SK-N-SH (cell line): ENCODE results near the gene RAB4A. TPM values are rescaled to one million over a fixed set of nuclear protein-coding genes. Genes with fewer than 3 reads are reported as not detected.

Experiments
- CTCF ChIA-PET: fragments of 300-600, 350-600 bp; formaldehyde crosslinking; extraction: SDS; loops from one replicate; lab custom pipeline; 2021; lab: Yijun Ruan, JAX
- POLR2A ChIA-PET: fragments of 350-600 bp; sonication (Branson Sonifier 250); formaldehyde crosslinking; extraction: SDS; loops from one replicate; lab custom pipeline; 2020; ENCODE audit warnings: antibody characterized with exemption, inconsistent platforms; lab: Yijun Ruan, JAX
- DNase-seq: peaks from one replicate; pipeline ENCODE4 v3.0.0; 2012
- H2AFZ ChIP-seq: fragments of 200-600 bp; sonication (generic); 2 replicates; pipeline ENCODE4 v1.8.1; 2016; ENCODE audit warnings: antibody characterized with exemption, mild to moderate bottlenecking, low read depth
- H3F3A ChIP-seq: fragments of 200-600 bp; sonication (generic); replicated peaks from 2 replicates; pipeline ENCODE3; 2016; ENCODE audit warnings: antibody characterized with exemption, mild to moderate bottlenecking; ENCODE audit not compliant: insufficient read depth
- H3K27ac ChIP-seq, 2 experiments: fragments of 200-500 bp in 1 of 2; fragments of 200-600 bp in 1 of 2; sonication (Bioruptor generic) in 1 of 2; sonication (generic), shearing (Covaris generic) in 1 of 2; 2 replicates each; pipeline versions ENCODE4 v1.5.1 to v1.6.1; 2014 to 2016; ENCODE audit warnings: low read depth in 2 of 2, inconsistent platforms in 1 of 2, low read length in 1 of 2, mild to moderate bottlenecking in 1 of 2, mixed read lengths in 1 of 2
- H3K27me3 ChIP-seq: fragments of 200-600 bp; sonication (generic), shearing (Covaris generic); 2 replicates; pipeline ENCODE4 v1.6.1; 2016; ENCODE audit warnings: mixed run types; ENCODE audit not compliant: insufficient read depth
- H3K36me3 ChIP-seq, 2 experiments: fragments of 200-500 bp in 1 of 2; fragments of 200-600 bp in 1 of 2; sonication (Bioruptor generic) in 1 of 2; sonication (generic) in 1 of 2; replicated peaks in 1 of 2; 2 replicates each; pipeline versions ENCODE3 to v1.5.1; 2014 to 2016; ENCODE audit warnings: low read length in 1 of 2, mild to moderate bottlenecking in 1 of 2; ENCODE audit not compliant: insufficient read depth in 2 of 2, control insufficient read depth in 1 of 2
- H3K4me1 ChIP-seq, 2 experiments: fragments of 200-500 bp in 1 of 2; fragments of 200-600 bp in 1 of 2; sonication (Bioruptor generic) in 1 of 2; sonication (generic), shearing (Covaris generic) in 1 of 2; 2 replicates each; pipeline versions ENCODE4 v1.5.1 to v1.6.1; 2014 to 2016; ENCODE audit warnings: low read depth in 1 of 2, low read length in 1 of 2, mixed run types in 1 of 2; ENCODE audit not compliant: insufficient read depth in 2 of 2, control insufficient read depth in 1 of 2
- H3K4me2 ChIP-seq: fragments of 200-600 bp; sonication (generic), shearing (Covaris generic); 2 replicates; pipeline ENCODE4 v1.6.1; 2017; ENCODE audit warnings: mixed run types
- H3K4me3 ChIP-seq, 2 experiments: fragments of 200-500 bp in 1 of 2; fragments of 200-600 bp in 1 of 2; sonication (Bioruptor generic) in 1 of 2; sonication (generic), shearing (Covaris generic) in 1 of 2; 2 replicates each; pipeline versions ENCODE4 v1.5.1 to v1.8.1; 2014 to 2016; ENCODE audit warnings: low read depth in 2 of 2, inconsistent platforms in 1 of 2, low read length in 1 of 2, mild to moderate bottlenecking in 1 of 2, mixed read lengths in 1 of 2, moderate library complexity in 1 of 2
- H3K79me2 ChIP-seq: fragments of 200-600 bp; sonication (generic); 2 replicates; pipeline ENCODE4 v1.8.1; 2017; ENCODE audit warnings: mild to moderate bottlenecking; ENCODE audit not compliant: insufficient read depth
- H3K9ac ChIP-seq: fragments of 200-600 bp; sonication (generic); 2 replicates; pipeline ENCODE4 v1.6.1; 2017; ENCODE audit warnings: mixed run types
- H3K9me2 ChIP-seq: fragments of 200-600 bp; sonication (generic); 2 replicates; pipeline ENCODE4 v1.6.1; 2017; ENCODE audit warnings: mixed run types
- H3K9me3 ChIP-seq: fragments of 200-600 bp; sonication (generic); 2 replicates; pipeline ENCODE4 v1.6.1; 2017; ENCODE audit warnings: mixed run types, mild to moderate bottlenecking, moderate library complexity
- H4K20me1 ChIP-seq: fragments of 200-600 bp; sonication (generic); 2 replicates; pipeline ENCODE4 v1.6.1; 2017; ENCODE audit warnings: mild to moderate bottlenecking, mixed run types; ENCODE audit not compliant: insufficient read depth
- CTCF ChIP-seq: fragments of 200-600 bp; sonication (generic); IDR thresholded peaks from 2 replicates; pipeline ENCODE4 v1.6.1; 2017; ENCODE audit warnings: antibody characterized with exemption, mild to moderate bottlenecking, moderate library complexity
- ELF1 ChIP-seq: IDR thresholded peaks from 2 replicates; pipeline ENCODE4 v1.4.0; 2012
- EP300 ChIP-seq, 2 experiments: IDR thresholded peaks; 2 replicates each; pipeline versions ENCODE4 v1.4.0 to v1.6.1; 2012; ENCODE audit warnings: borderline replicate concordance in 1 of 2, low read depth in 1 of 2, low read length in 1 of 2
- EZH2phosphoT487 ChIP-seq: fragments of 200-600 bp; sonication (generic); IDR thresholded peaks from 2 replicates; pipeline ENCODE4 v1.6.1; 2017; ENCODE audit warnings: low read depth, mixed run types, mild to moderate bottlenecking, antibody characterized with exemption, moderate library complexity, borderline replicate concordance
- FOSL2 ChIP-seq: IDR thresholded peaks from 2 replicates; pipeline ENCODE4 v1.4.0; 2012; ENCODE audit warnings: low read depth, mild to moderate bottlenecking, moderate library complexity, borderline replicate concordance
- FOXJ3 ChIP-seq: sonication (generic); formaldehyde crosslinking; IDR thresholded peaks from 2 replicates; pipeline ENCODE4 v1.5.1; 2020; ENCODE audit warnings: mild to moderate bottlenecking, missing genetic modification reagents
- MEF2A ChIP-seq: IDR thresholded peaks from 2 replicates; pipeline ENCODE4 v1.4.0; 2012; ENCODE audit warnings: low read depth, borderline replicate concordance
- NFIC ChIP-seq: IDR thresholded peaks from 2 replicates; pipeline ENCODE4 v1.4.0; 2012; ENCODE audit warnings: borderline replicate concordance
- PBX3 ChIP-seq: IDR thresholded peaks from 2 replicates; pipeline ENCODE4; 2012
- RAD21 ChIP-seq: IDR thresholded peaks from 2 replicates; pipeline ENCODE4 v1.6.1; 2012; ENCODE audit warnings: mild to moderate bottlenecking, low read length
- REST ChIP-seq: IDR thresholded peaks from 2 replicates; pipeline ENCODE4 v1.6.1; 2012; ENCODE audit warnings: mild to moderate bottlenecking, low read depth, low read length, moderate library complexity
- RFX5 ChIP-seq: IDR thresholded peaks from 2 replicates; pipeline ENCODE4 v1.6.1; 2012; ENCODE audit warnings: mild to moderate bottlenecking, improper control_type of control experiment, low read length
- RXRA ChIP-seq: IDR thresholded peaks from 2 replicates; pipeline ENCODE4 v1.4.0; 2012; ENCODE audit warnings: low read depth, mild to moderate bottlenecking, borderline replicate concordance
- SIN3A ChIP-seq: IDR thresholded peaks from 2 replicates; pipeline ENCODE4 v1.6.1; 2012; ENCODE audit warnings: low read depth, mild to moderate bottlenecking, low read length, moderate library complexity, borderline replicate concordance
- SMC3 ChIP-seq: IDR thresholded peaks from 2 replicates; pipeline ENCODE4 v1.6.1; 2012; ENCODE audit warnings: low read depth, low read length, improper control_type of control experiment
- TAF1 ChIP-seq: IDR thresholded peaks from 2 replicates; pipeline ENCODE4 v1.6.1; 2012; ENCODE audit warnings: low read depth, mild to moderate bottlenecking, low read length, moderate library complexity, borderline replicate concordance
- TCF12 ChIP-seq: IDR thresholded peaks from 2 replicates; pipeline ENCODE4 v1.4.0; 2012
- TEAD4 ChIP-seq: IDR thresholded peaks from 2 replicates; pipeline ENCODE4 v1.4.0; 2012; ENCODE audit warnings: mild to moderate bottlenecking, borderline replicate concordance; ENCODE audit not compliant: insufficient read depth
- ZBTB33 ChIP-seq: IDR thresholded peaks from 2 replicates; pipeline ENCODE4 v1.4.0; 2012; ENCODE audit warnings: low read depth, borderline replicate concordance
- WGBS: methylation state at CpG from one replicate; pipeline ENCODE4 v1.1.6; 2017; ENCODE audit warnings: low lambda C conversion rate; 5-methylcytosine and 5-hydroxymethylcytosine counted together
- polyA plus RNA-seq, 3 experiments: library from polyadenylated mRNA; depleted of rRNA; stranded (reverse); fragments of >200 nt; gene quantifications; 2 replicates each; pipeline ENCODE4 v1.2.3, GENCODE V29; 2012
- TF ChIP-seq, protein P1 (sequence below): fragments of 150-350 bp; IDR thresholded peaks from 2 replicates; pipeline ENCODE4 v1.6.1; 2017; ENCODE audit warnings: antibody characterized with exemption, low read length, low read depth, borderline replicate concordance

RAB4A gene
- polyA plus RNA-seq, 1 of the 3 experiments (the other 2 are of a cell fraction): 28.1 TPM

GRCh38 chr1:229254910-229255541 lies 15.9 kb upstream of the RAB4A start:
- Histone ChIP-seq H3K27me3 (no peaks in the 10 kb centered on the region), H3K79me2 (no peaks in the 10 kb centered on the region), H2AFZ (no peak overlapping the region), H3K27ac (no peak overlapping the region), H3K9ac (no peak overlapping the region), H4K20me1 (no peaks in the 10 kb centered on the region), H3K4me2 (no peak overlapping the region), H3K4me3 (no peak overlapping the region), H3K36me3 (no peaks in the 10 kb centered on the region), H3K9me3 (no peaks in the 10 kb centered on the region), H3F3A (no peaks in the 10 kb centered on the region), H3K9me2 (no peaks in the 10 kb centered on the region), H3K4me1 (peaks cover 0 to 15% of the 10 kb centered on the region in 2 experiments; a peak in 2 of 4 replicates)
- peak; percentile 35 for DNase-seq
- POLR2A ChIA-PET: no interaction called here
- CTCF ChIA-PET: interaction anchor here (0.6 to 8.4 kb wide), 39 partner anchors 10 to 599 kb away, joined by 3 to 143 read pairs (median 4); partner anchors contain the start of genes RAB4A and RHOU
- TF ChIP-seq RXRA (no peak), CTCF (peak; percentile 19; the same call in 1 of the 2 replicates), REST (no peak), EP300 (IDR thresholded peaks at IDR 0.05; ENCODE audit: borderline replicate concordance in 1 of 2, low read depth in 1 of 2, low read length in 1 of 2) (no peak), NFIC (no peak), TAF1 (no peak), TCF12 (no peak), TEAD4 (no peak), PBX3 (no peak), FOSL2 (no peak), RFX5 (no peak), MEF2A (no peak), EZH2phosphoT487 (no peak), SMC3 (peak; percentile 41; the same call in 1 of the 2 replicates), SIN3A (no peak), FOXJ3 (CRISPR knock-in tag) (no peak), ZBTB33 (no peak), ELF1 (no peak), RAD21 (peak; percentile 67)
- TF ChIP-seq, protein P1, sequence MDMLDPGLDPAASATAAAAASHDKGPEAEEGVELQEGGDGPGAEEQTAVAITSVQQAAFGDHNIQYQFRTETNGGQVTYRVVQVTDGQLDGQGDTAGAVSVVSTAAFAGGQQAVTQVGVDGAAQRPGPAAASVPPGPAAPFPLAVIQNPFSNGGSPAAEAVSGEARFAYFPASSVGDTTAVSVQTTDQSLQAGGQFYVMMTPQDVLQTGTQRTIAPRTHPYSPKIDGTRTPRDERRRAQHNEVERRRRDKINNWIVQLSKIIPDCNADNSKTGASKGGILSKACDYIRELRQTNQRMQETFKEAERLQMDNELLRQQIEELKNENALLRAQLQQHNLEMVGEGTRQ: no peak
- 92% methylated on average over 1 of the region's 1 CpG for WGBS
